Left cardiac atrium (tissue), 4 donors: ENCODE measurements around the gene UTP14A. TPM values are rescaled to one million over a fixed set of nuclear protein-coding genes. Genes with fewer than 3 reads are reported as not detected.
"Not testable (repeated sequence)": the region's sequence is repeated elsewhere in the genome, so short reads cannot be mapped to it uniquely, and the experiment has no call there.

ENCODE experiments used
- ATAC-seq, 2 donors: fragments of 200-7000 bp; cut with Tn5 transposase; one replicate each; pipeline ENCODE4 v1.9.1; 2020; ENCODE audit warnings: mild to moderate bottlenecking in 2 of 2, moderate library complexity in 2 of 2
- DNase-seq: peaks from one replicate; pipeline ENCODE4 v3.0.0-alpha.2; 2020
- intact Hi-C, 2 donors: fragments of 100-400 bp; cut with DNase I; formaldehyde crosslinking; loops; one replicate each; pipeline versions ENCODE4 v1.14.1 to v1.15.1; 2022 to 2023
- long read RNA-seq: library from polyadenylated mRNA; unstranded; transcript quantifications from one replicate; pipeline ENCODE4 v2.0.0, GENCODE V29; 2021
- total RNA-seq, 2 donors: library from RNA; stranded (reverse); fragmentation: NEBNext Ultra II Directional; extraction: Animal tissue kit (Norgen Biotek cat#: 25700); gene quantifications; one replicate each; pipeline ENCODE4 v1.2.1, GENCODE V29; 2021
- donor health status: DM: no; HTN: yes; CAD: no.
- donor health status: DM: no; HTN: yes; CAD: no; lungs with severe emphysema.
- donor health status: DM: yes; HTN: yes; CAD: no.
- donor health status: Dilated cardiomyopathy.

UTP14A gene
- 10 to 100 TPM in 1 of 2 donors, 1 to 10 TPM in 1; 7.7 to 13.7 TPM for total RNA-seq
- long read RNA-seq, transcript UTP14A-201 (15 exons, 2,488 nt), result major isoform, 21 of 25 reads
- long read RNA-seq, partial matches to known transcripts, result 4 of 25 reads
- long read RNA-seq, other reads (novel, unspliced or antisense), result 0 of 25 reads

GRCh38 chrX:129905787-129906580 is at the start of gene UTP14A:
UTP14A (plus strand) TSS chrX:129906164; CDS start chrX:129906211, 47 bp downstream.
- peak; percentile 92 for DNase-seq
- intact Hi-C loops, result loop anchor here in 1 of 2 donors (10.0 kb wide), 1 partner anchor 301 kb away; no protein-coding TSS in a partner anchor
- peak; percentile 98 to 100 for ATAC-seq

- DNase-seq, ATAC-seq, intact Hi-C loops: not testable (repeated sequence)
Observed at GRCh38 chrX:129859134-129859533, 46.8 kb upstream of the UTP14A start.

- DNase-seq, intact Hi-C loops, ATAC-seq: not testable (repeated sequence)
Observed at GRCh38 chrX:129866321-129866720, 39.6 kb upstream of the UTP14A start.

- intact Hi-C loops, result no loop called here
- DNase-seq, result no peak
- no peak for ATAC-seq
Observed at GRCh38 chrX:129872524-129872923, 33.4 kb upstream of the UTP14A start.

- no peak for ATAC-seq
- intact Hi-C loops, result no loop called here
Observed at GRCh38 chrX:129875669-129876068, 30.3 kb upstream of the UTP14A start.

GRCh38 chrX:129876771-129877305 is 29.1 kb upstream of the UTP14A start:
- ATAC-seq (no peak), DNase-seq (no peak)
- intact Hi-C loops, result no loop called here

More at GRCh38 chrX:129875669-129876068, 30.3 kb upstream of the UTP14A start:
- DNase-seq, result no peak

- intact Hi-C loops, result no loop called here
- ATAC-seq (no peak), DNase-seq (no peak)
Observed at GRCh38 chrX:129877401-129877800, 28.6 kb upstream of the UTP14A start.

GRCh38 chrX:129900054-129900453 is 5.9 kb upstream of the UTP14A start:
- DNase-seq, result no peak

GRCh38 chrX:129908636-129909035 is 2.7 kb downstream of the UTP14A start:
- intact Hi-C loops, result loop anchor here in 1 of 2 donors (10.0 kb wide), 1 partner anchor 304 kb away; no protein-coding TSS in a partner anchor
- ATAC-seq, result no peak
- DNase-seq, result no peak

More at GRCh38 chrX:129900054-129900453, 5.9 kb upstream of the UTP14A start:
- intact Hi-C loops, result loop anchor here in 1 of 2 donors (10.0 kb wide), 1 partner anchor 295 kb away; no protein-coding TSS in a partner anchor
- no peak for ATAC-seq

GRCh38 chrX:129925305-129926092 is 19.5 kb downstream of the UTP14A start:
- peak; percentile 43 for DNase-seq
- intact Hi-C loops, result loop anchor here (2.0 to 10.0 kb wide), 3 partner anchors 102 to 269 kb away; no protein-coding TSS in a partner anchor
- peak; percentile 80 to 91 for ATAC-seq

GRCh38 chrX:129930941-129931410 is 25.0 kb downstream of the UTP14A start:
- intact Hi-C loops, result loop anchor here in 1 of 2 donors (5.0 kb wide), 1 partner anchor 51 kb away; the partner anchor contains the start of gene BCORL1
- ATAC-seq (no peak), DNase-seq (no peak)

GRCh38 chrX:129931411-129932015 is 25.5 kb downstream of the UTP14A start:
- peak; percentile 94 for DNase-seq
- intact Hi-C loops, result loop anchor here in 1 of 2 donors (5.0 kb wide), 1 partner anchor 51 kb away; the partner anchor contains the start of gene BCORL1
- ATAC-seq, result peak; percentile 91 to 97

- DNase-seq, result peak; percentile 91
- peak; percentile 83 to 91 for ATAC-seq
- intact Hi-C loops, result loop anchor here in 1 of 2 donors (5.0 kb wide), 1 partner anchor 50 kb away; the partner anchor contains the start of gene BCORL1
Observed at GRCh38 chrX:129932016-129932820, 26.3 kb downstream of the UTP14A start.

GRCh38 chrX:129932821-129933321 is 26.9 kb downstream of the UTP14A start:
- peak; percentile 42 for DNase-seq
- ATAC-seq, result no peak
- intact Hi-C loops, result loop anchor here in 1 of 2 donors (5.0 kb wide), 1 partner anchor 49 kb away; the partner anchor contains the start of gene BCORL1

- DNase-seq, result no peak
- no peak for ATAC-seq
- intact Hi-C loops, result loop anchor here in 1 of 2 donors (5.0 kb wide), 1 partner anchor 49 kb away; the partner anchor contains the start of gene BCORL1
Observed at GRCh38 chrX:129933700-129934099, 27.7 kb downstream of the UTP14A start.

GRCh38 chrX:129934461-129934860 is 28.5 kb downstream of the UTP14A start:
- intact Hi-C loops, result loop anchor here in 1 of 2 donors (5.0 kb wide), 1 partner anchor 48 kb away; the partner anchor contains the start of gene BCORL1
- DNase-seq (no peak), ATAC-seq (no peak)

GRCh38 chrX:129934952-129935351 is 29.0 kb downstream of the UTP14A start:
- DNase-seq (no peak), ATAC-seq (no peak)
- intact Hi-C loops, result loop anchor here in 1 of 2 donors (5.0 kb wide), 1 partner anchor 47 kb away; the partner anchor contains the start of gene BCORL1
